Thyroid gland (tissue), 4 donors: ENCODE measurements around the gene SEC16B. TPM values are rescaled to one million over a fixed set of nuclear protein-coding genes. Genes with fewer than 3 reads are reported as not detected.
A peak's percentile ranks its signal among the peaks of the same experiment; 100 is the strongest.

Experiments used
- DNase-seq, 2 donors: peaks; one replicate each; pipeline ENCODE4 v3.0.0-alpha.2; 2019
- H3K27ac ChIP-seq, 3 donors: fragments of 200-600 bp; sonication (generic); 1 replicate in 2 of 3; 2 replicates in 1 of 3; pipeline ENCODE4 v1.5.1; 2016 to 2019; ENCODE audit warnings: mild to moderate bottlenecking in 1 of 3, moderate library complexity in 1 of 3
- H3K27me3 ChIP-seq: fragments of 200-600 bp; sonication (generic); one replicate; pipeline ENCODE4 v1.5.1; 2019
- H3K36me3 ChIP-seq, 2 donors: fragments of 200-600 bp; sonication (generic); one replicate each; pipeline ENCODE4 v1.5.1; 2016 to 2019
- H3K4me1 ChIP-seq, 2 donors: fragments of 200-600 bp; sonication (generic); one replicate each; pipeline ENCODE4 v1.5.1; 2017 to 2019
- H3K4me3 ChIP-seq, 3 donors: fragments of 200-600 bp; sonication (generic); replicated peaks in 1 of 3; 1 replicate in 2 of 3; 2 replicates in 1 of 3; pipeline ENCODE4 v1.5.1; 2016; ENCODE audit warnings: mild to moderate bottlenecking in 1 of 3
- H3K9me3 ChIP-seq: fragments of 200-600 bp; sonication (generic); one replicate; pipeline ENCODE4 v1.5.1; 2017
- CTCF ChIP-seq, 6 experiments: fragments of 200-600 bp in 3 of 6; fragments of 450-650 bp in 3 of 6; sonication (generic) in 3 of 6; IDR thresholded peaks; one replicate each; pipeline ENCODE4 v1.5.1; 2016 to 2019; ENCODE audit warnings: antibody characterized with exemption in 6 of 6, mild to moderate bottlenecking in 2 of 6, inconsistent platforms in 1 of 6, moderate library complexity in 1 of 6
- POLR2A ChIP-seq, 2 donors: fragments of 450-650 bp; IDR thresholded peaks; one replicate each; pipeline ENCODE4 v1.6.1; 2017; ENCODE audit warnings: antibody characterized with exemption in 2 of 2, mild to moderate bottlenecking in 2 of 2, moderate library complexity in 1 of 2
- WGBS, 2 donors: methylation state at CpG; one replicate each; pipeline ENCODE4 v1.1.5; 2017; 5-methylcytosine and 5-hydroxymethylcytosine counted together
- intact Hi-C: fragments of 100-400 bp; cut with DNase I; formaldehyde crosslinking; loops from one replicate; pipeline ENCODE4 v1.15.1; 2023
- total RNA-seq, 4 donors: library from RNA; depleted of rRNA; stranded (reverse); fragments of >200 nt; gene quantifications; one replicate each; pipeline ENCODE4 v1.2.3, GENCODE V29; 2016

The SEC16B gene
- total RNA-seq, 4 donors from 2014 or later, result 3.8 to 12.8 (median 6.2) TPM

GRCh38 chr1:177984136-177984525 is 14.3 kb upstream of the SEC16B start:
- 69 to 76% methylated on average over 3 of the region's 3 CpGs for WGBS, 2 donors
- Histone ChIP-seq H3K27ac (no peak overlapping the region), H3K4me3 (no peak overlapping the region), H3K4me1 (no peaks in the 10 kb centered on the region), H3K9me3 (no peaks in the 10 kb centered on the region), H3K27me3 (no peaks in the 10 kb centered on the region), H3K36me3 (no peaks in the 10 kb centered on the region)
- TF ChIP-seq POLR2A (IDR thresholded peaks at IDR 0.05) (no peak), CTCF (IDR thresholded peaks at IDR 0.05) (no peak)
- peak in 1 of 2 donors; percentile 2 for DNase-seq
- intact Hi-C loops, result no loop called here

DNA sequence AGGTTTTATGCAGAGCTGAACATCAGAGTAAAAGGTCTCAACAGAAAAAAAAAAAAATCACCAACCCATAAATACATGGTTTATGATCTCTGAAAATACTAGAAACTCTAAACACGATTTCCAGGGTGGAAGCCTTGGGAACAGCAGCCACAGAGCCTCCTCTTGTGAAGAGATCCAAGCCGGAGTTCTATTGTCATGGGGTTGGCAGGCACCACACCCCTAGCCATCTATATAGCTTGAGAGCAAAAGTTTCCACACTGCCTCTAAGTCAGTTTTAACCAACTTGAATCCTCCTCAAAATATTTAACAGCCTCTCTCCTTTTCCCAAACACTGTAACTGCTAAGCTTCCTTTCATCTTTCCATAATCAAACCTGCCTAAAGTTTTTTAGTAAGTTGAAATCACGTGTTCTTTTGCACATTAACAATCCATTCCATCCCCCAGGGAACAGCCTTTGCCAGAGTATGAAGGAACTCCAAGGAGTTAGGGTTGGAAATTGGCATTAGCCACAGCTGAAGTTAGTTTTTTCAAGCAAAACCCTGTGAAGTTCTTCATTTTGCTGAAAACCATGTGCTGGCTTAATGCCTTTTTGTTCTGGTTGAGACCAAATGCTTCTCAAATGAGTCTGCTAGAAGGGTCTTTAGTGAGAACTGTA is 13.8 kb upstream of the SEC16B start:
- Histone ChIP-seq H3K4me1 (no peaks in the 10 kb centered on the region), H3K27me3 (no peaks in the 10 kb centered on the region), H3K9me3 (no peaks in the 10 kb centered on the region), H3K36me3 (no peaks in the 10 kb centered on the region), H3K27ac (no peak overlapping the region), H3K4me3 (no peak overlapping the region)
- DNase-seq, result no peak
- 53 to 64% methylated on average over 3 of the region's 3 CpGs for WGBS, 2 donors
- intact Hi-C loops, result no loop called here
- TF ChIP-seq POLR2A (IDR thresholded peaks at IDR 0.05) (no peak), CTCF (IDR thresholded peaks at IDR 0.05) (no peak)

- Histone ChIP-seq H3K9me3 (no peaks in the 10 kb centered on the region), H3K27me3 (no peaks in the 10 kb centered on the region), H3K4me1 (no peaks in the 10 kb centered on the region), H3K4me3 (no peak overlapping the region), H3K27ac (no peak overlapping the region), H3K36me3 (no peaks in the 10 kb centered on the region)
- DNase-seq, result no peak
- intact Hi-C loops, result no loop called here
- no peak for TF ChIP-seq POLR2A (IDR thresholded peaks at IDR 0.05)
- no peak for TF ChIP-seq CTCF (IDR thresholded peaks at IDR 0.05)
- WGBS, 2 donors, result 92 to 93% methylated on average over 5 of the region's 5 CpGs
These were observed 13.2 kb upstream of the SEC16B start for GRCh38 chr1:177983077-177983476.

GRCh38 chr1:177981200-177981599 is 11.3 kb upstream of the SEC16B start:
- H3K4me1 ChIP-seq, result no peaks in the 10 kb centered on the region
- H3K36me3 ChIP-seq, result no peaks in the 10 kb centered on the region
- no peak overlapping the region for H3K27ac ChIP-seq
- H3K27me3 ChIP-seq, result no peaks in the 10 kb centered on the region
- intact Hi-C loops, result no loop called here
- no peaks in the 10 kb centered on the region for H3K9me3 ChIP-seq
- no peak overlapping the region for H3K4me3 ChIP-seq
- TF ChIP-seq CTCF (IDR thresholded peaks at IDR 0.05), result no peak
- no peak for TF ChIP-seq POLR2A (IDR thresholded peaks at IDR 0.05)
- 81 to 87% methylated on average over 1 of the region's 1 CpG for WGBS, 2 donors
- no peak for DNase-seq

GRCh38 chr1:177979272-177979671 is 9.4 kb upstream of the SEC16B start:
- Histone ChIP-seq H3K4me1 (no peaks in the 10 kb centered on the region), H3K27me3 (no peaks in the 10 kb centered on the region), H3K27ac (no peak overlapping the region), H3K9me3 (no peaks in the 10 kb centered on the region), H3K36me3 (no peaks in the 10 kb centered on the region), H3K4me3 (no peak overlapping the region)
- TF ChIP-seq CTCF (IDR thresholded peaks at IDR 0.05) (no peak), POLR2A (IDR thresholded peaks at IDR 0.05) (no peak)
- WGBS, 2 donors, result 94 to 97% methylated on average over 1 of the region's 1 CpG
- intact Hi-C loops, result no loop called here
- no peak for DNase-seq
